ENCODE measurements around the gene PIGU.

Gene PIGU

DNA sequence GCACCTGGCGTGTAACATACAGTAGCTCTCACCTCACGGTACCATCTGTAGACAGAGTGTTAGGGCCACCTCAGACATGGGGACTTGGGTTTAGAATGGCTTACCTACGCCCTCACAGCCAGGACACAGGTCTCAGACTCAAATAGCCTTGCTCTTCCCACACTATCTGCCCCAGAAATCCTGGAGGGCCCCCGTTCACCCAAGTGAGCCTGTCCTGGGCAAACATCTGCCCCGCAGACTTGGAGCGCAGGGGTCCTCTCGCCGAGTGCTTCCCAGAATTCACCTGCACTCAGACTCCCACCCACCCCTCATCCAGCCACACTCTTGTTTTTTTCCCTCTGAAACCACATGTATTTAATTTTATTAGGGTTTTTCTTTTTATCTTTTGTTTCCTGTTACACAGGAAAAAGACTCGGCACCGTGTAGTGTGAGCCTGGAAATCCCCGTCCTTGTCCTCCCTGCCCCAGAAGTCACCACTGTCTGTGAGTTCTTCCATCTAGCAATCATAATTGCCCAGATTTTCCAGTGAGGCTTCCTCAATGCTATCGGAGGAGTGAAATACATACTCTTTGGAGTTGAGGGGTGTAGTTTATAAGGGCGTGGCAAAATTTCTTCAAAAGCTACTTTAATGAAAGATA, 135.5 kb downstream of the PIGU start:
- H3K27ac Mint-ChIP-seq, result peak overlapping the region; percentile 87
- H3K27me3 Mint-ChIP-seq (ENCODE audit: low read depth), result no peaks in the 10 kb centered on the region
- H3K9me3 Mint-ChIP-seq, result no peaks in the 10 kb centered on the region
- peaks cover 20% of the 10 kb centered on the region for H3K4me1 Mint-ChIP-seq (ENCODE audit: low read depth)
- H3K36me3 Mint-ChIP-seq (ENCODE audit: low read depth), result peaks cover 30% of the 10 kb centered on the region
- H3K4me3 Mint-ChIP-seq, result peak overlapping the region; percentile 59

DNA sequence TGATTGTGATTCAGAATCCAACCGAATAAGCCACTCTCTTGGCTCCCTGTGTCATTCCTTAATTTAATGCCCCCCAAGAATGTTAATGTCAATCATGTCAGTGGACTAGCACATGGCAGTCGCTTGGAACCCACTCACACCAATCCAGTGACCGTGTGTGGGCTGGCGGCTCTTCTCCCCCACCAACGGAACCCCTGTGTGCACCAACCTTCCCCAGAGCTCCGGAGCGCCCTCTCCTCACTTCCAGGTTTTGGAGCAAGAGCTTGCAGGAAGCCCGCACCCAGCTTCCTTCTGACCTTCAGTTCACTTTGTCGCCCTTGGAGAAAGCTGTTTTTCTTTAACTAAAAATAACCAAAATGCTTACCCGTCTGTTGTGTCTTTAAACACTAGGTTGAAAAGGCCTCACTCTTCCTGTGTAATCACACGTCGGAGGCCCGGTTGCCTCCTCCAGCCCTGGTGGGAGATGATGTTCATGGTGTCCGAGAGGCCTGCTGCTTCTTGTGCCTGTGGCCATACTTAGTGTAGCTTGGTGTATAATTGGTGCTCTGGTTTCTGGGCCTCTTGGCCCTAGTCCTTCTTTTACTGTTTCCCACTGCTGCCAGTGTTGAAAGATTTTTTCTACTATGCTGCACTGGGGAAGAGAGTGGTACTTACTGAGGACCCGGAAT, 136.2 kb downstream of the PIGU start:
- Mint-ChIP-seq H3K9me3 (no peaks in the 10 kb centered on the region), H3K27ac (peak overlapping the region; percentile 87), H3K27me3 (ENCODE audit: low read depth) (no peaks in the 10 kb centered on the region), H3K36me3 (ENCODE audit: low read depth) (peaks cover 32% of the 10 kb centered on the region), H3K4me3 (no peak overlapping the region), H3K4me1 (ENCODE audit: low read depth) (peaks cover 20% of the 10 kb centered on the region)

DNA sequence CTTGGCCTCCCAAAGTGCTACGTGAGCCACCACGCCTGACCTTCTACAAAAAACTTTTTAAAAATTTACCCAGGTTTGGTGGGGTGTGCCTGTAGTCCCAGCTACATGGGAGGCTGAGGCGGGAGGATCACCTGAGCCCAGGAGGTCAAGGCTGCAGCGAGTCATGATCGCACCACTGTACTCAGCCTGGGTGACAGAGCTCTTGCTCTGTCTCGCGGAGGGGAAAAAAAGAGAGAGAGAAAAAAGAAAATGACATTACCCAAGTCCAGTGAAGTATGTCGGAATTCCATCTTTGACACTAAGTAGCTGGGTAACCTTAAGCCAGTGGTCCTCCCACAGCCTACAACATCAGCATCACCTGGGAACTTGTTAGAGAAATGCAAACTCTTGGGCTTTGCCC, 137.1 kb downstream of the PIGU start:
- Mint-ChIP-seq H3K4me1 (ENCODE audit: low read depth) (peaks cover 19% of the 10 kb centered on the region), H3K27ac (no peak overlapping the region), H3K36me3 (ENCODE audit: low read depth) (peaks cover 39% of the 10 kb centered on the region)

DNA sequence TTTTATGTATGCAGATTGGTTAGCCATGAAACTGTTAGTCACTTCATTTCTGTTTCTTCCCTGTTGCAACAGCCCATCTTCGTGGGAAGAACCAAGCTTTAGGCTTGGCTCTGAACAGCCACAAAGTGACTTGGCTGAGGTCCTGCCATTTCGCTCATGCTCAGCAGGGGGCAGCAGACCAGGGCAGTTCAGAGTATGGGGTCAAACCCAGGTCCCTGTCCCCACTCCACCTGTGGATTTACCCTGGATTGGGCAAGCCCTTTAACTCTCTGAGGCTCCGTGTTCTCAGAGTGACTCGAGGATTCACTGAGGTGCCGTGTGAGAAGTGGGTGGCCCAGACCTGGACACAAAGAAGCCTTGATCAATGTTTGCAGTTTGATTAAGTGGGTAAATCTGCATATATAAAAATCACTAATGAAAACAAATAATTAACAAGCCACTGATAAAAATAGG, 138.2 kb downstream of the PIGU start:
- no peak overlapping the region for H3K4me3 Mint-ChIP-seq
- no peaks in the 10 kb centered on the region for H3K27me3 Mint-ChIP-seq (ENCODE audit: low read depth)
- no peaks in the 10 kb centered on the region for H3K9me3 Mint-ChIP-seq
- no peak overlapping the region for H3K27ac Mint-ChIP-seq
- H3K4me1 Mint-ChIP-seq (ENCODE audit: low read depth), result peaks cover 13% of the 10 kb centered on the region
- peaks cover 37% of the 10 kb centered on the region for H3K36me3 Mint-ChIP-seq (ENCODE audit: low read depth)

More for the DNA sequence above, 137.1 kb downstream of the PIGU start:
- H3K4me3 Mint-ChIP-seq, result no peak overlapping the region
- no peaks in the 10 kb centered on the region for H3K9me3 Mint-ChIP-seq
- no peaks in the 10 kb centered on the region for H3K27me3 Mint-ChIP-seq (ENCODE audit: low read depth)

DNA sequence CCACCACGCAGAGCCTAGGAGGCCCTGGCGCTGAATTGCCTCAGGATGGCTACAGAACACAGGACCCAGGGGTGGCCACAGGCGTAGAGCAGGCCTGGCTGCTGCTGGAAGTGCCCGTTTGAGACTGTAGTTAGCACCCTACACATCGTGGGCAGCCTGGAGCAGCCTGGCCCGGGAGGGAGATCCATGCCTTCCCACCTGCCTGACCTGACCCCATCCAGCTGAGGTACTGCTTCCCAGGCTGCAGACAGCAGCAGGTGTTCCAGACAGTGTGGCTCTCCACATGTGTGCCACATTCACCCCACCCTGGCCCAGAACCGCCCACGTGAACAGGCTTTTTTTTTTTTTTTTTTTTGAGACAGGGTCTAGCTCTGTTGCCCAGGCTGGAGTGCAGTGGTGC, 139.2 kb downstream of the PIGU start:
- Mint-ChIP-seq H3K9me3 (no peaks in the 10 kb centered on the region), H3K36me3 (ENCODE audit: low read depth) (peaks cover 37% of the 10 kb centered on the region)

DNA sequence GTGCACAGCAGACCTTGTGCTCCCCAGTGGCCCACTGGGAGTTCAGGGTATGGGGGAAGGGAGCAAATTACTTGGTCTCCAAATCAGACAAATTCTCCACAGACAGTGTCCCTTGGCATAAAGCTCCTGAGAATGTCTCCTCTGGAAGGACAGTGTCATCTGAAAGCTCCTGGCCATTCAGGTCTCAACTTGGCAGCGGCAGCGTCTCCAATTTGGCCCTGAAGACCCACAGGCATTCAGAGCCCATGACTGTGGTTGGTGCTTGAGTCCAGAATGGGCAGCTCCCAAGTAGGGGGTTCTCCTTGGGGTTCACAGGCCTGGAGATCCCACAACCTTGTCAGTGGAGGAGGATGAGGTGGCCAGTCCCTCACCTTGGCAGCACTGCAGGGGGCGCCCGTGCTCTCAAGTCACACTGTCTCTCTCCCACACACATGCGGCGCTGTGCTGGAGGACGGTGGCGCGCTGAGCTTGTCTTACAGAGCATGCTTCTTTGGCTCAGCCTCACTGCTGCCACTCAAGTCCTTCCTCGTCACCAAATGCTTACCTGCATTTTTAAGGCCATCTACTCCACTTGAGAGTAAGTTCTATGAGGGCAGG, 140.0 kb downstream of the PIGU start:
- Mint-ChIP-seq H3K27ac (no peak overlapping the region), H3K27me3 (ENCODE audit: low read depth) (no peaks in the 10 kb centered on the region), H3K9me3 (no peaks in the 10 kb centered on the region), H3K36me3 (ENCODE audit: low read depth) (peaks cover 33% of the 10 kb centered on the region), H3K4me1 (ENCODE audit: low read depth) (peaks cover 13% of the 10 kb centered on the region), H3K4me3 (no peak overlapping the region)

More for the DNA sequence above, 139.2 kb downstream of the PIGU start:
- Mint-ChIP-seq H3K4me3 (no peak overlapping the region), H3K27me3 (ENCODE audit: low read depth) (no peaks in the 10 kb centered on the region), H3K4me1 (ENCODE audit: low read depth) (peaks cover 13% of the 10 kb centered on the region), H3K27ac (no peak overlapping the region)

DNA sequence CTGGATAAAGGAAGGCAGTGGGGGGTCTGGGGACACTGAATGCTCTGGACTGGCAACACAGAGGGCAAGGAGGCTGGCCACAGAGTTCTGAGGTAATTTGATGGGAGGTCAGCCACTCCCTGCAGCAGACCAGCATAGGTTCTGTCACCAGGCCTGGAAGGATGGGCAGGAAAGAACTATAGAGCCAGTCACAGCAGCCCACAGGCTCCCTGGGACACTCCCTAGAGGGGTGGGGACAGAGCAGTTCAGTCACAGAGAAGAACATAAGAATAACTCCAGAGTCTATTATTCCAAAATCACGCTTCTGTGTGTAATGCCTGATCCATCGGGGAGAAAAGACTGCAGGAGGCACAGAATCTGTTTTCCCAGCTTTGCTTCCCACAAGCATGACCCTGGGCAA, 141.0 kb downstream of the PIGU start:
- H3K27ac Mint-ChIP-seq, result no peak overlapping the region
- peaks cover 29% of the 10 kb centered on the region for H3K36me3 Mint-ChIP-seq (ENCODE audit: low read depth)
- H3K4me1 Mint-ChIP-seq (ENCODE audit: low read depth), result peaks cover 4% of the 10 kb centered on the region
- H3K4me3 Mint-ChIP-seq, result no peak overlapping the region
- H3K27me3 Mint-ChIP-seq (ENCODE audit: low read depth), result no peaks in the 10 kb centered on the region
- H3K9me3 Mint-ChIP-seq, result no peaks in the 10 kb centered on the region

DNA sequence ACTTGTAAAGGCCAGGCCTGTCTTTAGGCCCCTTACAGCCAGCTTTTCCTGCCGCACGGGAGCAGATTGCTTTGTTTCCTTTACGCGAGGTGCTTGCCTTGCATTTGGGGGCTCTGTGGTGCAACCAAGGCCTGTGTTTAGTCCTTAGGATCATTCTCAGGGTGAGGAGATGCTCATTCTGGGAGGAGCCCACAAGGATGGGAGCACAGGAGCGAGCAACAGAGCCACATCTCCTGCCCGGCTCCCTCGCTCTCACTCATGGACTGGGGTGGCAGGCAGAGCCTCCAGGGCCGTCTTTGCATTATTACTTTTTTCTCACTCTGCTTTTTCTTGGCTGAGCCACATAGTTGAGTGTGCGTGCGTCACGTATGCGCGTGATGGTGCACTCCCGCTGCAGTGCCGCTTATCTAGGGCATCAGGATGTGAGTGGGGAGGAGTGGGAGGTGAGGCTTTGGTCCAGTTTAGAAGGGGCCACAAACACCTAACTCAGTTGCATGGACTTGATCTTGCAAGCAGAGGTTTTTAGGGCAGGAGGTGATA, 141.5 kb downstream of the PIGU start:
- Mint-ChIP-seq H3K4me3 (no peak overlapping the region), H3K4me1 (ENCODE audit: low read depth) (peaks cover 3% of the 10 kb centered on the region), H3K36me3 (ENCODE audit: low read depth) (peaks cover 27% of the 10 kb centered on the region), H3K9me3 (no peaks in the 10 kb centered on the region), H3K27ac (no peak overlapping the region), H3K27me3 (ENCODE audit: low read depth) (no peaks in the 10 kb centered on the region)

DNA sequence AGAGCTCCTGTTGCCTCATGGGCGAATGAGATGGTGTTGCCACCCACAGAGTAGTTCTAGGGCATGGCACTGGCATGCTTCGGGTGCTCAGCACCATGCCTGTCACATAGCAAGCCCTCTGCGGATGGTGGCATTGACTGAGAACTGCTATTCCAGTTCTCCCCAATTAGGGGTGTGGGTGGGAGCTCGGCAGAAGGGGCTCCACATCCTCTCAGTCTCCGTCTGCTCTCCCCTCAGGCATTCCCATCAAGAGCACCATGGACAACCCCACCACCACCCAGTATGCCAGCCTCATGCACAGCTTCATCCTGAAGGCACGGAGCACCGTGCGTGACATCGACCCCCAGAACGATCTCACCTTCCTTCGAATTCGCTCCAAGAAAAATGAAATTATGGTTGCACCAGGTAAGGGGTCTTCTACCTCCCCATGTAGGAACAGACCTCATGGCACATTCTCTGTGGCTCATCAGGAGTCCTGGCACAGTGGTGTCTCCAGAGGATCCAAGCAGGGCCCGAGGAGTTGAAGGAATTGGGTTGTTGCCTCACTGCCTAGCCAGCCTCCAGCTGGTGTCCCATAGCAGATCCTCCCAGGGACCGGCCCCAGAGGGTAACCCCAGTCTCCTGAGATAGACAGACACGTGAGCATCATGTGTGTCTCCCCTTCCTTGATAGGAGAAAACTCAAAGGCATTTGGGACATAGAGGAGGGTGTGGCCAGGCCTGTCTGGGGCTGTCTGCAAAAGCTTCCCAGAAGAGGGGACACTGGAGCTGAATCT, 142.3 kb downstream of the PIGU start:
- no peaks in the 10 kb centered on the region for H3K27me3 Mint-ChIP-seq (ENCODE audit: low read depth)
- H3K4me1 Mint-ChIP-seq (ENCODE audit: low read depth), result peaks cover 3% of the 10 kb centered on the region
- H3K27ac Mint-ChIP-seq, result no peak overlapping the region
- H3K4me3 Mint-ChIP-seq, result no peak overlapping the region
- peaks cover 26% of the 10 kb centered on the region for H3K36me3 Mint-ChIP-seq (ENCODE audit: low read depth)
- H3K9me3 Mint-ChIP-seq, result no peaks in the 10 kb centered on the region

DNA sequence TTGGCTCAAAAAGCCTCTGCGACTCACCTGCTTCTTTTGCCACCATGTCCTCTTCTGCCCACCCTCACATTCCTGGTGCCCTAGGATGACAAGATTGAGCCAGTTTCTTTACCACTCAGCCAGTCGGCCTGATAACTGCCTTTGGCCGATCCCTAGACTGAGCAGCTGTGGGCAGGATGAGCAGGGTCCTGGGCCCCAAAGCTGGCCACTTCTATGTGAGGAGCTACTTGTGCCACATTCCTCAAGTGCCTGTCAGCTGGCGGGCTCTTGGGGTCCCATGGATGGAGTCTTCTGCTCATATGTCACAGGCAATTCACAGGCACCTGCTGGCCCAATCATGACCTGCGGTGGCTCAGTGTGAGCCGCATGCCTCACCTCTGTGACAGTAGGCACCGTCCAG, 144.1 kb downstream of the PIGU start:
- Mint-ChIP-seq H3K4me1 (ENCODE audit: low read depth) (peaks cover 3% of the 10 kb centered on the region), H3K27me3 (ENCODE audit: low read depth) (no peaks in the 10 kb centered on the region), H3K36me3 (ENCODE audit: low read depth) (peaks cover 29% of the 10 kb centered on the region), H3K4me3 (no peak overlapping the region), H3K27ac (no peak overlapping the region), H3K9me3 (no peaks in the 10 kb centered on the region)

DNA sequence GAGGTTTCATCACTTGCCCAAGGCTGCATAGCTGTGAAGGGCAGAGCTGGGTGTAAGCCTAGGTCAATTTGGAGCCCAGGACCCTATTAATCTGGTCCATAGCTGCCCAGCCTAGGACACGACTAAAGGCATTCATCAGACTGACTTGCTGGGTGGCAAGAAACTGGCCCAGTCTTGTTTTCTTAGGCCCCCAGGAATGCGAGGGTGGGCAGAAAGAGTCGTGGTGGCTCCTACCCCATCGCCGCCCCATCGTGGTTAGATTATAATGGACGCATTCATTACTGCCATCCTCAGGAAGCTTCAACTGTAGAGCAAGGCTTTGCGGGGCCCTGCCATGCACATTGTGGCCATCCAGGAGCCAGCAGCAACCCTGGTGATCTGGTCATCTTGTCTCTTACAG, 144.6 kb downstream of the PIGU start:
- Mint-ChIP-seq H3K27ac (no peak overlapping the region), H3K36me3 (ENCODE audit: low read depth) (peaks cover 31% of the 10 kb centered on the region), H3K4me1 (ENCODE audit: low read depth) (peaks cover 3% of the 10 kb centered on the region), H3K27me3 (ENCODE audit: low read depth) (no peaks in the 10 kb centered on the region), H3K4me3 (no peak overlapping the region), H3K9me3 (no peaks in the 10 kb centered on the region)

DNA sequence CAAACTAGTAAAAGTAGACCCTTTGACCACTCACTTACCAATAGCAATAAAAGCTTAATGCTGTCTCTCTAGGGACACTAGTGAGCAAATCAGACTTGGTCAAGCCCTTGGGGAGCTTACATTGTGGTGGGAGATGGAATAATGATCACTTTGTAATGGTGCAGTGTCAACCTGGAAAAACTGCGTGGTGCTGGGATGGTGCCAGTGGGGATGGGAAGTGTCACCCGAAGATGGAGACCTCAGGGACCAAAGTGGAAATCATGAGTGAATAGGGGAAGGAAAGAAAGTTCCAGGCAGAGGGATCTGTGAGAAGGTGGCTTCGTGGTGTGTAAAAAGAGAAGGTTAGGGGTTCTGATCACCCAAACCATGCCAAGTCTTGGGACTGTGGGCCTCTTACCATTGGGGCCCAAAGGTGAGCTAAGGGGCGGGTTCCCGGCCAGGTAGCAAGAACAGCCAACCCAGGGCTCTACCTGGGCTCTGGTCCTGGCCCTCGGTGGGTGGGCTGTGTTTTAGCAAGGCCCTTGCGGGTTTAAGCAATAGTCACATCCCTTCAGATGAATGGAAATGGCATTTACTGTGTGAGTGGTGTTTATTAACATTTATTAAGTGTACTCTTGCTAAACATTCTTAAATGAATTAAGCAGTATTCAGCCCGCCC, 145.2 kb downstream of the PIGU start:
- Mint-ChIP-seq H3K36me3 (ENCODE audit: low read depth) (peaks cover 27% of the 10 kb centered on the region), H3K4me3 (no peak overlapping the region), H3K4me1 (ENCODE audit: low read depth) (no peaks in the 10 kb centered on the region)

DNA sequence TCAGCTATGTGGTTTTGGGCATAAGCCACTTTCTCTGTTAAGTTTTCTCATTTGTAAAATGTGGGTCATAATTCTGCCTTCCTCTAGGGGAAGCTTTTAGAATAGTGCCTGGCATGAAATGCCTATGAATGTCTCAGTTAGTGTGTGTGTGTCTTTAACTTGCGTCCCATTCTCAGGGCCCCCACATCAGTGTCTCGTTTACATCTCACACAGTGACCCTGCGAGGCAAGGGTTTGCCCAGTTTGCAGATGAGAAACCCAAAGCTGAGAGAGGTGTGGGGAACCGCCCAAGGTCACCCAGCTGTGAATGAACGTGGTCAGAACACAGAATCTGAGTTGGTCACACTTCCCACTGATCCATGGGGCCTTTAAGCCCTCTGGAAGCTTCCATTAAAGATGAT, 146.6 kb downstream of the PIGU start:
- peaks cover 21% of the 10 kb centered on the region for H3K36me3 Mint-ChIP-seq (ENCODE audit: low read depth)
- H3K4me1 Mint-ChIP-seq (ENCODE audit: low read depth), result no peaks in the 10 kb centered on the region
- H3K27ac Mint-ChIP-seq, result no peak overlapping the region
- no peaks in the 10 kb centered on the region for H3K9me3 Mint-ChIP-seq
- no peak overlapping the region for H3K4me3 Mint-ChIP-seq
- no peaks in the 10 kb centered on the region for H3K27me3 Mint-ChIP-seq (ENCODE audit: low read depth)

More for the DNA sequence above, 145.2 kb downstream of the PIGU start:
- H3K27me3 Mint-ChIP-seq (ENCODE audit: low read depth), result no peaks in the 10 kb centered on the region
- no peak overlapping the region for H3K27ac Mint-ChIP-seq
- no peaks in the 10 kb centered on the region for H3K9me3 Mint-ChIP-seq

DNA sequence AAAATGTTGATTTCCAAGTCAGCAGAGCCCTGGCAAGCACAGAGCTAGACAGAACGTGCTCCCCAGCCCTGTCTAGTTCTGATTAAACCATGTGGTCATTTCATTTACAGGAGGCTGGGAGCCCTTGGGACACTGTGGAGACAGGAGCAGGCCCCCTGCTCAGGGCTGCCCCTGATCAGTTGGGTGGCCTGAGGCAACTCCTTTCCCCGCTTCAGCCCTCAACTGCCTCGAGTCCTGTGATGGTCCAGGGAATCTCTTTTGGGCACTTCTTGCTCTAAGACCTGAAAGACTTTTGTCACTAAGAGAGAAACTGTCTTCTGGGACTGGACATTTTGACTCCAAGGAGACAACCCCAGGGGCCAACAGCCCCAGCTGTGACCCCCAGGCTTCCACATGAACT, 147.2 kb downstream of the PIGU start:
- Mint-ChIP-seq H3K4me3 (no peak overlapping the region), H3K27me3 (ENCODE audit: low read depth) (no peaks in the 10 kb centered on the region), H3K36me3 (ENCODE audit: low read depth) (peaks cover 17% of the 10 kb centered on the region), H3K4me1 (ENCODE audit: low read depth) (no peaks in the 10 kb centered on the region), H3K27ac (no peak overlapping the region), H3K9me3 (no peaks in the 10 kb centered on the region)
